GM21528 (cell line): Measurements from ENCODE around the gene MAP10.
"Not testable (repeated sequence)": the region's sequence is repeated elsewhere in the genome, so short reads cannot be mapped to it uniquely, and the experiment has no call there.

Source experiments
- ATAC-seq: cut with Tn5 transposase; IDR thresholded peaks from one replicate; pipeline ENCODE4 v1.9.1; 2021; ENCODE audit warnings: mild to moderate bottlenecking, moderate library complexity; ENCODE audit not compliant: unreplicated experiment, low FRiP score

The MAP10 gene

GRCh38 chr1:232805269-232806185 lies at the start of gene MAP10:
TSS of gene MAP10 (plus strand) at chr1:232805416. CDS start at chr1:232805450, 34 bp downstream.
- ATAC-seq, result peak; percentile 95

- no peak for ATAC-seq
Observed at GRCh38 chr1:232764458-232765251, 40.6 kb upstream of the MAP10 start.

- no peak for ATAC-seq
Observed at GRCh38 chr1:232765542-232765941, 39.7 kb upstream of the MAP10 start.

- no peak for ATAC-seq
Observed at GRCh38 chr1:232766241-232766890, 38.9 kb upstream of the MAP10 start.

- no peak for ATAC-seq
Observed at GRCh38 chr1:232766904-232767303, 38.3 kb upstream of the MAP10 start.

GRCh38 chr1:232767305-232768074 lies 37.7 kb upstream of the MAP10 start:
- no peak for ATAC-seq

GRCh38 chr1:232768793-232769192 lies 36.4 kb upstream of the MAP10 start:
- no peak for ATAC-seq

- no peak for ATAC-seq
Observed at GRCh38 chr1:232769733-232770132, 35.5 kb upstream of the MAP10 start.

- ATAC-seq, result no peak
Observed at GRCh38 chr1:232773752-232774151, 31.5 kb upstream of the MAP10 start.

GRCh38 chr1:232776526-232777106 lies 28.6 kb upstream of the MAP10 start:
- no peak for ATAC-seq

GRCh38 chr1:232780354-232780753 lies 24.9 kb upstream of the MAP10 start:
- no peak for ATAC-seq

GRCh38 chr1:232784794-232785193 lies 20.4 kb upstream of the MAP10 start:
- no peak for ATAC-seq

- ATAC-seq, result not testable (repeated sequence)
Observed at GRCh38 chr1:232785630-232786029, 19.6 kb upstream of the MAP10 start.

- ATAC-seq, result no peak
Observed at GRCh38 chr1:232786845-232787455, 18.3 kb upstream of the MAP10 start.

- ATAC-seq, result no peak
Observed at GRCh38 chr1:232788235-232788872, 16.9 kb upstream of the MAP10 start.

- ATAC-seq, result no peak
Observed at GRCh38 chr1:232789651-232790050, 15.6 kb upstream of the MAP10 start.

- no peak for ATAC-seq
Observed at GRCh38 chr1:232792949-232793348, 12.3 kb upstream of the MAP10 start.

- no peak for ATAC-seq
Observed at GRCh38 chr1:232793944-232794343, 11.3 kb upstream of the MAP10 start.

GRCh38 chr1:232795497-232796053 lies 9.6 kb upstream of the MAP10 start:
- no peak for ATAC-seq
